Upper lobe of left lung (tissue), 6 donors: ENCODE data around the gene C17orf50. TPM values are rescaled to one million over a fixed set of nuclear protein-coding genes. Genes with fewer than 3 reads are reported as not detected.

Experiments
- ATAC-seq, 2 donors: fragments of 200-7000 bp; cut with Tn5 transposase; one replicate each; pipeline ENCODE4 v1.9.1; 2022; ENCODE audit warnings: mild to moderate bottlenecking in 2 of 2, moderate library complexity in 2 of 2; ENCODE audit not compliant: low FRiP score in 2 of 2
- DNase-seq, 2 donors: peaks; one replicate each; pipeline ENCODE4 v3.0.0-alpha.2; 2019 to 2020
- H3K27ac ChIP-seq, 4 donors: fragments of 200-600 bp; sonication (generic); one replicate each; pipeline ENCODE4 v1.5.1; 2016 to 2019
- H3K27me3 ChIP-seq, 4 donors: fragments of 200-600 bp; sonication (generic); one replicate each; pipeline ENCODE4 v1.5.1; 2017 to 2019
- H3K36me3 ChIP-seq, 4 donors: fragments of 200-600 bp; sonication (generic); one replicate each; pipeline ENCODE4 v1.5.1; 2016 to 2019
- H3K4me1 ChIP-seq, 4 donors: fragments of 200-600 bp; sonication (generic); one replicate each; pipeline ENCODE4 v1.5.1; 2018 to 2019
- H3K4me3 ChIP-seq, 4 donors: fragments of 200-600 bp; sonication (generic); one replicate each; pipeline ENCODE4 v1.5.1; 2017 to 2019; ENCODE audit warnings: mild to moderate bottlenecking in 2 of 4, moderate library complexity in 1 of 4
- H3K9me3 ChIP-seq, 4 donors: fragments of 200-600 bp; sonication (generic); one replicate each; pipeline ENCODE4 v1.5.1; 2018 to 2019
- CTCF ChIP-seq, 6 experiments: fragments of 450-650 bp in 4 of 6; fragments of 200-600 bp in 2 of 6; sonication (generic) in 2 of 6; IDR thresholded peaks; one replicate each; pipeline ENCODE4 v1.5.1; 2016 to 2019; ENCODE audit warnings: antibody characterized with exemption in 6 of 6
- EP300 ChIP-seq, 4 donors: sonication (generic); formaldehyde crosslinking; IDR thresholded peaks; one replicate each; pipeline ENCODE4 v1.5.1; 2017; ENCODE audit warnings: antibody characterized with exemption in 4 of 4, control low read depth in 2 of 4
- POLR2A ChIP-seq, 4 donors: fragments of 450-650 bp; IDR thresholded peaks; one replicate each; pipeline ENCODE4 v1.5.1; 2016 to 2017; ENCODE audit warnings: antibody characterized with exemption in 4 of 4, mild to moderate bottlenecking in 2 of 4
- POLR2AphosphoS5 ChIP-seq, 2 donors: sonication (generic); formaldehyde crosslinking; IDR thresholded peaks; one replicate each; pipeline ENCODE4 v1.5.1; 2017; ENCODE audit warnings: antibody characterized with exemption in 2 of 2
- WGBS, 2 donors: methylation state at CpG; one replicate each; pipeline ENCODE4 v1.1.5; 2017 to 2018; 5-methylcytosine and 5-hydroxymethylcytosine counted together
- total RNA-seq, 6 donors: library from RNA; depleted of rRNA in 4 of 6; stranded (reverse); fragments of >200 nt in 4 of 6; gene quantifications; one replicate each; pipeline versions ENCODE4 v1.1.0 to v1.2.1, GENCODE V29; 2016 to 2021
- donor health status: DM: no; HTN: no; CAD: no; lungs with moderate emphysema.
- donor health status: DM: no; HTN: yes; CAD: no; lungs with severe emphysema.

Gene C17orf50
- total RNA-seq, 6 donors from 2014 or later, result 0.46 to 1.1 TPM; not detected in 4

- peaks cover 4 to 26% (median 21%) of the 10 kb centered on the region in 4 donors for H3K4me1 ChIP-seq
- H3K27me3 ChIP-seq, result peaks cover 0 to 22% (median 10%) of the 10 kb centered on the region in 4 donors
- DNase-seq (no peak), ATAC-seq (no peak)
- H3K27ac ChIP-seq, result no peak overlapping the region
- 92 to 94% methylated on average over 7 to 15 of the region's 15 CpGs for WGBS, 2 donors
- no peaks in the 10 kb centered on the region for H3K36me3 ChIP-seq
- no peaks in the 10 kb centered on the region for H3K9me3 ChIP-seq
- TF ChIP-seq EP300 (IDR thresholded peaks at IDR 0.05), result no peak
- TF ChIP-seq POLR2A (IDR thresholded peaks at IDR 0.05), result no peak
- no peak for TF ChIP-seq POLR2AphosphoS5 (IDR thresholded peaks at IDR 0.05)
- TF ChIP-seq CTCF (IDR thresholded peaks at IDR 0.05), result no peak
- no peak overlapping the region for H3K4me3 ChIP-seq
Measured at GRCh38 chr17:35745749-35746320, 14.9 kb upstream of the C17orf50 start.

GRCh38 chr17:35747540-35748017 is 13.1 kb upstream of the C17orf50 start:
- Histone ChIP-seq H3K4me3 (no peak overlapping the region), H3K36me3 (no peaks in the 10 kb centered on the region), H3K27me3 (peaks cover 0 to 19% (median 6%) of the 10 kb centered on the region in 4 donors), H3K27ac (no peak overlapping the region), H3K4me1 (peaks cover 4 to 20% (median 14%) of the 10 kb centered on the region in 4 donors), H3K9me3 (no peaks in the 10 kb centered on the region)
- TF ChIP-seq POLR2A (IDR thresholded peaks at IDR 0.05), result no peak
- TF ChIP-seq CTCF (IDR thresholded peaks at IDR 0.05), result peak; percentile 85 to 93 (median 90)
- DNase-seq (peak in 1 of 2 donors; percentile 74), ATAC-seq (peak; percentile 76 to 86)
- WGBS, 2 donors, result 28 to 40% methylated on average over 3 to 12 of the region's 12 CpGs

- Histone ChIP-seq H3K36me3 (no peaks in the 10 kb centered on the region), H3K27me3 (peaks cover 0 to 19% (median 6%) of the 10 kb centered on the region in 4 donors), H3K4me3 (no peak overlapping the region), H3K27ac (no peak overlapping the region), H3K9me3 (no peaks in the 10 kb centered on the region), H3K4me1 (peaks cover 4 to 22% (median 14%) of the 10 kb centered on the region in 4 donors)
- TF ChIP-seq POLR2AphosphoS5 (IDR thresholded peaks at IDR 0.05) (no peak), EP300 (IDR thresholded peaks at IDR 0.05) (no peak), CTCF (IDR thresholded peaks at IDR 0.05) (no peak), POLR2A (IDR thresholded peaks at IDR 0.05) (no peak)
- 17 to 22% methylated on average over 1 to 4 of the region's 4 CpGs for WGBS, 2 donors
- ATAC-seq (peak in 1 of 2 donors; percentile 34), DNase-seq (peak in 1 of 2 donors; percentile 61)
Measured at GRCh38 chr17:35748341-35748841, 12.3 kb upstream of the C17orf50 start.

- no peak overlapping the region for H3K27ac ChIP-seq
- TF ChIP-seq POLR2AphosphoS5 (IDR thresholded peaks at IDR 0.05), result no peak
- TF ChIP-seq POLR2A (IDR thresholded peaks at IDR 0.05), result no peak
- no peak for TF ChIP-seq EP300 (IDR thresholded peaks at IDR 0.05)
- no peak for TF ChIP-seq CTCF (IDR thresholded peaks at IDR 0.05)
- WGBS, 2 donors, result 76 to 86% methylated on average over 6 of the region's 6 CpGs
- H3K4me3 ChIP-seq, result no peak overlapping the region
- ATAC-seq, result no peak
- DNase-seq, result no peak
- no peaks in the 10 kb centered on the region for H3K9me3 ChIP-seq
- H3K36me3 ChIP-seq, result no peaks in the 10 kb centered on the region
- H3K27me3 ChIP-seq, result peaks cover 0 to 19% (median 6%) of the 10 kb centered on the region in 4 donors
- peaks cover 4 to 22% (median 14%) of the 10 kb centered on the region in 4 donors for H3K4me1 ChIP-seq
Measured at GRCh38 chr17:35748979-35749378, 11.7 kb upstream of the C17orf50 start.
